Measurements from ENCODE around the gene ARL8A.
"Not testable (repeated sequence)": the region's sequence is repeated elsewhere in the genome, so short reads cannot be mapped to it uniquely, and the experiment has no call there.

ARL8A gene

DNA sequence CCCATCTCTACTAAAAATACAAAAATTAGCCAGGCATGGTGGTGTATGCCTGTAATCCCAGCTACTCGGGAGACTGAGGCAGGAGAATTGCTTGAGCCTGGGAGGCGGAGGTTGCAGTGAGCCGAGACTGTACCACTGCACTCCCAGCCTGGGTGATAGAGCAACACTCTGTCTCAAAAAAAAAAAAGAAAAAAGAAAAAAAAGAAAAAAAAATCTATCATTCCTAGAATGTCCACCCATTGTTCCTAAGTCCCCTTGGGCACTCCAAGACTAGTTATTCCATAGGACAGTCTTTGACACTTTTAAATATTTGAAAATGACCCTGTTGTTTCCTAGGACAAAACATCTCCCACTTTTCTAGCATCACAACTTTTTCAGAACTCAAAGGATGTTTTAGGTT, 3.1 kb downstream of the ARL8A start:
- not testable (repeated sequence) for DNase-seq (ENCODE audit: low spot score)

DNA sequence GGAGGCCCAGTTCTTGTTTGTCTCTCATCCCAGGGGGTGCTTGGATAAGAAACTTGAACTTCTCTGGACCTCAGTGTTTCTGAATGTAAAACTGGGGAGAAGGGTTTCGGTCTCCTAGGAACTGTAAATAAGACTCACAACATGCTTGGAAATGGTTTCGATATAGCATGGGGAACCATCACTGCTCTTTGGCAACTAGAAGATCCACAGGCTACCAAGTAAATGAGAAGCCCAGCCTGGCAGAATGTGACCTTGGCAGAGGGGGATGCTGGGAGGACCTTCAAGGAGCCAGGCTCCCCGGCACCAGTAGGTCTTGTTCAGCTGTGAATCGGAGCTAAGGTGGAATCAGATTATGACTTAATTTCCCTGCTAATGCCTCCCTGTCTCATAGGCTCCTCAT, 3.7 kb downstream of the ARL8A start:
- DNase-seq (ENCODE audit: low spot score): no peak

DNA sequence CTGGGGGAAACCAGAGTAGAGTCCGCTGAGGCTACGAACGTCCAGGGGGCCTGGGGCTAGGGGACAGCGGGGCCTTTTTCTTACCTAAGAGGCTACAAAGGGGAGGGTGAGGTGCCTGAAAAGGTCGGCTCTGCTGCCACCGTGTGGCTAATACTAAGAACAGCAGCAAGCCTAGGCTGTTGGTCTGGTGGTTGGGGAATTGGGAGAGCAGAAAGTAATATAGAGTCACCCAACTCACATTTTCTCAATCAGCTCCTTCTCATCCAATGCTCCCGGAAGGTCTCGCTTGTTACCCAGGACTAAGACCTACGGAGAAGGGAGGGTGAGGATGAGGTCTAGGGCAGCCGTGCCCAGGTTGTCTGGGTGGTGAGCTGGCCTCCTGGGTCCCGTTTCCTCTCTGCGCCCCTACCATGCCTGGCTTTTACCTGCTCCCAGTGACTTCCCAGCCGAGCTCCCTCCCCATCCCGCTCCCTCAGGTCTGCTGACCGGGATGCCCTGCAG, 9.3 kb downstream of the ARL8A start:
- DNase-seq (ENCODE audit: low spot score): peak; percentile 62

DNA sequence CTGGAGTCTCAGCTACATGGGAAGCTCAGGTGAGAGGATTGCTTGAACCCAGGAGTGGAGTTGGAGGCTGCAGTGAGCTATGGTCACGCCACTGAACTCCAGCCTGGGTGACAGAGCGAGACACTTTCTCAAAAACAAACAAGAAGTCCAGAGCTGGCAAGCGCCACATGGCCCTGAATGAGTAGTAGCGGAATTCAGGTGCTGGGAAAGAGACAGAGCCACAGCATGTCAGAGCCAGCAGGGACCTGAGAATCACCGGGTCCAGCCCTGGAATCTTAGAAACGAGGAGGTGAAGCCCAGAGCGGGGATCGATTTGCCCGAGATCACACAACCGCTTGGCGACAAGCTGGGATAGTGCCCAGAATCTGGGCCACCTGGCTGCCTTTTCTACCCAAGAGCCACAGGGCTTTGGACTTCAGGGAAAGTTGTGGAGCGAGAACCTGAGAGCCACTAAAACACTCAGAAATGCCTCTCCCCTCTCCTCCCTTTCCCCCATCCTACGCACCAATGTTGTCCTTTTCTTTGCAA, 9.8 kb downstream of the ARL8A start:
- DNase-seq (ENCODE audit: low spot score): no peak

DNA sequence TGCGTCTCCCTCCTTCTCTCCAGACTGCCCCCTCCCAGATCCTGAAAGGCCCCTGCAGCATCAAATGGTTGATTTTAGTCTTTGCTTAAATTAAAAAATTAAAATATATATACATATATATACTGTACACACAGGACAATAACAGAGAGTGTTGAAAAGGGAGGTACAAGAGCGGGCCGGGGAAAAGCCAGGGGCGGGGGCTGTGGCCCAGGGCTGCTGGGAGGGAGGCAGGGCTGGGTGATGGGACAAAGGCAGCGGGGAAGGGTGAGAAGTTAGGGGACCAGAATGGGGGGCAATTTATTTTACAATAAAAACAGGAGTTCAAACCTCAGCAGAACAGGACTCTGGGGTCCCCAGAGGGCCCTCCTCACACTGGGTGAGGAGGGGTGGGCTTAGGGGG, 10.5 kb downstream of the ARL8A start:
- DNase-seq (ENCODE audit: low spot score): no peak

DNA sequence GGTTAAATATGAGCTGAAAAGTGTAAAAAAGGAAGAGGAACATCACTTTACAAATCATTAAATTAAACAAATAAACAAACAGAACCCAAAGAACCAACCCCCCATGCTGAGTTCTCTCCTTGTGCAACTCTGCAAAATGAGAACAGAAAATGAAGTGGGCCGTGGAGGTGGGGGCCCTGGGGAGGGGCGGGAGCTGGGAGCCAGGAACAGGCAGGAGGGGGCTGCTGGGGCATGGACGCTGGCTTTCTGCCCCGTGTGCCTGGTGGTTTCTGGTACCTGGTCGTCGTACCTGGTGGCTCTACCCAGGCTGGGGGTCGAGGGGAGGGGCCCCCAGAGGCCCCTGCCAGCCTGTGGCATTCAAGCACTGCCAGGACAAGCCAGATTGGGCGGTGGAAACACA, 11.0 kb downstream of the ARL8A start:
- DNase-seq (ENCODE audit: low spot score): no peak

DNA sequence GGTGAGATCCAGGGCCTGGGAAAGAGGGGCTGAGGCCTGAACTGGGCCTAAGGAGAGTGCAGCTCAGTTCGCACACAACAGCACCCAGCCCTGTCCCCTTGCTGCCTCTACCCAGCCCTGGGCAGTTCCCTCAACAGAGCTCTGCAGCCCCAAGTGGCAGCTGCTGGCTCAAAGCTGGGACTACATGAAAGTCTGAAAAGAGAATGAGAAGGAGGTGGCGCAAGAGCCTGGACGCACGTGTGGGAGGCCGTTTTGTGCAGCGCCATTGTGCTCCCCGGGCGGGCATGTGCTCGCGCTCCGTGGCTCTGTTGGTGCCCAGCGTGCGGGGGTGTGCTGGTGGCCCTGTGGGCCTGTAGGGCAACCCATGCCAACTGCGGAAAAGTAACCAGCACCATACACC, 11.5 kb downstream of the ARL8A start:
- no peak for DNase-seq (ENCODE audit: low spot score)

DNA sequence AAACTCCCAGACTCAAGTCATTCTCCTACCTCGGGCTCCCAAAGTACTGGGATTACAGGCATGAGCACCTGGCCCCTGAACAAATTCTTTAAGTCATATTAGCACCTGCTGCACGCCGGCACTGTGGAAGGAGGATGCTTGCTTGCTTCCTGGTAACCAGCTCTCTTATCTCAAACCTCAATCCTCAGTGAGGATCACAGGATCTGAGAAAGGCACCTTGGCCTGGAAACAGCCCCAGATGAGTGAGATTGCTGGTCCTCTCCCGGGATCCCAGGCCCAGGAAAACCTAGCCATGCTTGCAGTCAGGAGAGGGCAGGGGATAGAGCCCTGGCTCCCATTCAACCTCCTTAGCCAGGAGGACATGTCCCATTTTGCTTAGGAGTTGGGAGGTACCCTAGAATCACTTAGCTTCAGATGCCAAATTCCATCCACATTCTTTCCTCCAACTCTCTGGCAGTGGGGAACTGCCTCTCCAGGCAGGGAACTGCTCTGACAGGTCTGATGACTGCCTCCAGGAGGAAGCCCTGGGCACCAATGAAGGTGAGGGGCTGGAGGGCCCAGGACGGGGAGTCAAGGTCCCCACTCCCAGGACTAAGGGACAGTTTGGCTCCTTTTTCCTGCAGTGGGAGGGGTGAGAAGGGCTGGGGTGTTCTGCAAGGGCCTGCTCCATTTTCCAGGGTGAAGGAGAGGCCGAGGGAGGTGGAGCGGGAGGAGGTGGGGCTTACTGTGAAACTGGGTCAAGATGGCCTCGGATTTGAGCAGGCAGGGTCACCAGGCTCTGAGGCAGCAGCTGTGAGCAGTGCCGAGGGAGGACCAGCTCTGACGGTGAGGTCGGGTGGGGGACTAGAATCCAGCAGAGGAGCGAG, 12.3 kb downstream of the ARL8A start:
- no peak for DNase-seq (ENCODE audit: low spot score)

DNA sequence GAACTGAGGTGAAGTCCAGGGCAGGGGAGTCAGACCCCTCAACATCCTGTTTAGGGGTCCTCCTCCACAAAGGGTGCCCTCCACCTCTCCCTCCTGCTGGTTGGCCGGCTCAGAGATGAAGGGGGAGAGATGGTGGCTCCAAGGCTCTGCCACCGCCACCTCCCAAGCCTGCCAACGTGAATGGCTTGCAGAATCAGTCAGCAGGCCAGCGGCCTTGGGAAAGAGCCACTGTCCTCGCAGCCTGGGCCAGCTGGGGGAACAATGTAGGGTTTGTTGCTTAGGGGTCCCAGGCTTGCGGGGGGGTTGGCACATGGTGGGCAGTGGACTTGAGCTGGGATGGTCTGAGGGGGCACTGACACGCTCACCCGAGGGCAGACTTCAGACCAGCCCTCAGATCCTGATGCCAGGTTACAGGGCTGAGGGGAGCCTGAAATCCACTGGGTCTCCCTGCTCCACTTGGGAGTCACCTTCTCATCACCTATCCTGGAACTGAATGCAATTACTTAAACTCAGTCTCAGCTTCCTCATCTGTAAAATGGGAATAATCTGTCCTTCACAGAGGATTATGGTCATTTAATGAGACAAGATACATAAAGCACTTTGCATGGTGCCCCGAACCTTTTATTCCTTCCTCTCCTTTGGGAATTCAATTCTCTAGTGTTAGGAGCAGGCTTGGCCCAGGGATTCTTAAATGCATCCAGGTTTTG, 13.6 kb downstream of the ARL8A start:
- no peak for DNase-seq (ENCODE audit: low spot score)

DNA sequence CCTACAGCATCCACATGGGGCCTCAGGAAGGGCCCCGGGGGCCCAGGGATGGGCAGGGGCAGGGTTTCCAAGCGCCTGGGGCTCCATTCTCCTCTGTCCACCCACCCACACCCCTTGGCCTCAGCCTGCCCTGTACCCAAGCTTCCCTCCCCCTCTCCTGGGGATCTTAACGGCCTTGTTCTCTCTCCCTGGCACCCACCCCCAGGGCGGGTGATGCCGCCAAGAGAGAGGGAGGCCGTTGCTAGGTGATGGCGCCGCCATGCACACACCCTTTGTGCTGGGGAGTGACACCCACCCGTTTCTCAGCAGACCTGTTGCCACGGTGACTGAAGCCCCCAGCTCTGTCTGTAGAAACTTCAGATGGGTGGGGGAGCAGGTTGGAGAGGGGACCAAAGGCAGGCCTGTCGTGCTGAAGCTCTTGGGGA, 14.2 kb downstream of the ARL8A start:
- DNase-seq (ENCODE audit: low spot score): no peak

DNA sequence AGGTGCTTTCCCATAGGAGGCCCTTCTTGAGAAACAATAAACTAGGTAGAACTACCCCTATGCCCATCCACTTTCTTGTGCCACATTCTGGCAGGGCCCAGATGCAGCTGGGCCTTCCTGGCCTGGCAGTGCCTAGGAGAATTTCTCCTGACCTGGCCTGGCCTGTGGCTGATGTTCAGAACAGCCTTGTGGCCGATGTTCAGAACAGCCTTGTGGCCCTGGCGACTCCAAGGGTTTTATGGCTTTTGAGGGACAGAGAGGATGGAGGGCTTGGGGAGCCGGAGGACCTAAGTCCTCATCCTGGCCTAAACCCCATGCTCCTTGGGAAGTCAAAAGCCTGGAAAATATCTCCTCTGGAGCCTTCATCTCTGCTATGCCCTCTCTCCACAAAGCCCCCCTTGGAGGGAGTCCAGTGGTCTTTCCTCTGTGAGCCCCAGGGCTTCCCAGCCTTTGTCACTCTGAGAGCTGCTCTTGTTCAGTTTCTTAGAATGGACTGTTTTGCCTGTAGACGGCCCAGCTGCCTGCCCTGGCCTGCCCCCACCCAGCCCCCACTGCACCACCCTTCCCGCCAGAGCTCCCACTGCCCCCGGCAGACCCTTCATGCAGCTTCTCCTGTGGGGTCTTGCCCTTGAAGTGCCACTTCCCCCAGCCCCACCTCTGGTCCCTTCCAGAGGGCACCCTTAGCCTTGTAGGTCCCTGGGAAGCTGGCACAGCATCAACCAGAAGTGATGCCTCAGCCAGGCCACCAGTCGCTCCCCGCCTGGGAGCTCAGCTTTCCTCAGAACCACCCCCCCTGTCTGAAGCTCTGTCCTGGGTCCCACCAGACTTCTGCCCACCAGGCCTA, 14.9 kb downstream of the ARL8A start:
- no peak for DNase-seq (ENCODE audit: low spot score)

DNA sequence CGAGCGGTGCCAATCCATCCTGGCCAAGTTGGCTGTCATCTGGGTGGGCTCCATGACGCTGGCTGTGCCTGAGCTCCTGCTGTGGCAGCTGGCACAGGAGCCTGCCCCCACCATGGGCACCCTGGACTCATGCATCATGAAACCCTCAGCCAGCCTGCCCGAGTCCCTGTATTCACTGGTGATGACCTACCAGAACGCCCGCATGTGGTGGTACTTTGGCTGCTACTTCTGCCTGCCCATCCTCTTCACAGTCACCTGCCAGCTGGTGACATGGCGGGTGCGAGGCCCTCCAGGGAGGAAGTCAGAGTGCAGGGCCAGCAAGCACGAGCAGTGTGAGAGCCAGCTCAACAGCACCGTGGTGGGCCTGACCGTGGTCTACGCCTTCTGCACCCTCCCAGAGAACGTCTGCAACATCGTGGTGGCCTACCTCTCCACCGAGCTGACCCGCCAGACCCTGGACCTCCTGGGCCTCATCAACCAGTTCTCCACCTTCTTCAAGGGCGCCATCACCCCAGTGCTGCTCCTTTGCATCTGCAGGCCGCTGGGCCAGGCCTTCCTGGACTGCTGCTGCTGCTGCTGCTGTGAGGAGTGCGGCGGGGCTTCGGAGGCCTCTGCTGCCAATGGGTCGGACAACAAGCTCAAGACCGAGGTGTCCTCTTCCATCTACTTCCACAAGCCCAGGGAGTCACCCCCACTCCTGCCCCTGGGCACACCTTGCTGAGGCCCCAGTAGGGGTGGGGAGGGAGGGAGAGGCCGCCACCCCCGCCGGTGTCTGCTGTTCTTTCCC, 16.5 kb downstream of the ARL8A start:
- DNase-seq (ENCODE audit: low spot score): no peak

DNA sequence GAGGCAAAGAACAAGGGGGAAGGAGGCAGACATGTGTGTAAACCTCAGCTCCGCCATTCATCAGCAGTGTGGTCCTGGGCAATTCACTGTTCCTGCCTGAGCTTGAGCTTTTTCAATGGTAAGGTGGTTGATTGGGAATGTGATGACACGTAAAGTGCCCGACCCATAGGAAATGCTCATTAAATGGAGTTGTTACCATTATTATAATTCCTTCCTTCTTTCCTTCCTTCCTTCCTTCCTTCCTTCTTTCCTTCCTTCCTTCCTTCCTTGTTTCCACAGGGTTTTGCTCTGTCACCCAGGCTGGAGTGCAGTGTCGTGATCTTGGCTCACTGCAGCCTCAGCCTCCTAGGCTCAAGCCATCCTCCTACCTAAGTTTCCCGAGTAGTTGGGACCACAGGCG, 17.5 kb downstream of the ARL8A start:
- no peak for DNase-seq (ENCODE audit: low spot score)

DNA sequence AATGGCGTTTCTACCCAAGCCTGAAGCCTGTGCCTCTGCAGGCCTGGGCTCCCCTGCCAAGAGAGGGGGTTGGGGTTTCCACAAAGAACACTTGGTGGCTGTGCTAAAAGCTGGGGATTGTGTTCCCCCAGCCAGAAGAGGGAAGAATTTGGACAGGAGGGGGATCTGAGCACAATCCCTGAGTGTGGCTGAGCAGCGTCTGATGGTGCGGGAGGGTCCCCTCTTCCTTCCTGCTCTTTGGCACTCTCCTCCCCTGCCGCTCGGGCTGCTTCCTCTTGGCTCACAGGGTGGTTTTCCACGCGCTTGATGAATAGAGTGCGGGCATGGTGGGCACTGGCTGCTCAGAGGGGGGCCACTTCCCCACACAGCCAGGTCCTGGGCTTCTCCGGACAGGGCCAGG, 18.1 kb downstream of the ARL8A start:
- no peak for DNase-seq (ENCODE audit: low spot score)

DNA sequence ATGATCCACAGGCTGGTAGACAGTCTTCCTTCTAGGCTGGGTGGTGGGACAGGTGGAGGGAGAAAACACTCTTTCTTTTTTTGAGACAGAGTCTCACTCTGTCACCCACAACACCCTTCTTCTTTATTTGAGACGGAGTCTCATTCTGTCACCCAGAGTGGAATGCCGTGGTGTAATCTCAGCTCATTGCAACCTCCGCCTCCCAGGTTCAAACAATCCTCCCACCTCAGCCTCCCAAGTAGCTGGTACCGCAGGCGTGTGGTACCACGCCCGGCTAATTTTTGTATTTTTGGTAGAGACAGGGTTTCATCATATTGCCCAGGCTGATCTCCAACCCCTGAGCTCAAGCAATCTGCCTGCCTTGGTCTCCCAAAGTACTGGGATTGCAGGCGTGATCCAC, 18.9 kb downstream of the ARL8A start:
- no peak for DNase-seq (ENCODE audit: low spot score)

DNA sequence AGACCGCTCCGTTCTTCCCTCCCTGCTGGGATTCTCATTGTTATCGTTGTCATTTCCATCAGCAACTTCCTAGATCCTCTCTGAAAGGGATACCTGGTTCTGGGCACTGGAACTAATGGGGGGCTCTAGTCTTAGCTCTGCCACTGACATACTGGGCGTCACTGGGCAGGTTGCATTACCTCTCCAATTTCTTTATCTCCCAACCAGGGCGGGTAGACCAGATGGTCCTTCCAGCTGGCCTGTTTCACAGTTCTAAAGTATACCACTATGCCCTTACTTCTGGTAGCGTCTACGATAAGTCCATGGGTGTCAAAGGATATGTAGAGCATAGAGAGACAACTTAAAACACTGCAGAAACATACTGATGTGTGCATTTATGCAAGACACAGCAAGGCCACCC, 20.4 kb downstream of the ARL8A start:
- no peak for DNase-seq (ENCODE audit: low spot score)

DNA sequence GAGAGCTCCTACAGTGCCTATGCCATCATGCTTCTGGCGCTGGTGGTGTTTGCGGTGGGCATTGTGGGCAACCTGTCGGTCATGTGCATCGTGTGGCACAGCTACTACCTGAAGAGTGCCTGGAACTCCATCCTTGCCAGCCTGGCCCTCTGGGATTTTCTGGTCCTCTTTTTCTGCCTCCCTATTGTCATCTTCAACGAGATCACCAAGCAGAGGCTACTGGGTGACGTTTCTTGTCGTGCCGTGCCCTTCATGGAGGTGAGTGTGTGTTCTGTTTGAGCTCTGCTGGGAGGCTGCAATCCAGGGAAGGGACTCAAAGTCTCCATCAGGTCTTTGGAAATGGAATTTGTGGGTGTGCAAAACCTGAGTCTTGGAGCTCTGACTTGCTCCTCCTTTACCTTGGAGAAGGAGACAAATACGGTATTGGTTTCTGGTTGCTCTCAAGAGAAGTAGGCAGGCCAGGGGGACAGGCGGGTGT, 21.2 kb downstream of the ARL8A start:
- no peak for DNase-seq (ENCODE audit: low spot score)

DNA sequence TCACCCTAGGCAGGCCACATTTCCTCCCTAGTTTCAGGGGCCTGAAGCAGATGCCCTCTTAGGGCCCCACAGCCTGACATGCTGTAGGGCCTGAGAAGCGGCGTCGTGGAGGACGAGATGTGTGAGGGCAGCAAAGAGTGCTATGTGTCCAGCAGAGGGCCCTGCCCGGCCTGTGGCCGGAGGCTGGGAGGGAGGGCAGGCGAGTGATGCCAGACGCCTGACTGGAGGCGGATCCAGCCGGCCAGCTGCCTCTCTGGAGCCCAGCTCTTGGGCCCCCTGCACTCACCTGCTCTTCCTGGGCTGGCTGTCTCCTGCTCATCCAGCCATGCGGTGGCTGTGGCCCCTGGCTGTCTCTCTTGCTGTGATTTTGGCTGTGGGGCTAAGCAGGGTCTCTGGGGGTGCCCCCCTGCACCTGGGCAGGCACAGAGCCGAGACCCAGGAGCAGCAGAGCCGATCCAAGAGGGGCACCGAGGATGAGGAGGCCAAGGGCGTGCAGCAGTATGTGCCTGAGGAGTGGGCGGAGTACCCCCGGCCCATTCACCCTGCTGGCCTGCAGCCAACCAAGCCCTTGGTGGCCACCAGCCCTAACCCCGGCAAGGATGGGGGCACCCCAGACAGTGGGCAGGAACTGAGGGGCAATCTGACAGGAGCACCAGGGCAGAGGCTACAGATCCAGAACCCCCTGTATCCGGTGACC, 21.8 kb downstream of the ARL8A start, which contains the start of gene GPR37L1:
GPR37L1 (plus strand) TSS at position 279 of the 697 bp plus-strand sequence; CDS start at position 326, 47 bp downstream.
- peak; percentile 76 for DNase-seq (ENCODE audit: low spot score)

DNA sequence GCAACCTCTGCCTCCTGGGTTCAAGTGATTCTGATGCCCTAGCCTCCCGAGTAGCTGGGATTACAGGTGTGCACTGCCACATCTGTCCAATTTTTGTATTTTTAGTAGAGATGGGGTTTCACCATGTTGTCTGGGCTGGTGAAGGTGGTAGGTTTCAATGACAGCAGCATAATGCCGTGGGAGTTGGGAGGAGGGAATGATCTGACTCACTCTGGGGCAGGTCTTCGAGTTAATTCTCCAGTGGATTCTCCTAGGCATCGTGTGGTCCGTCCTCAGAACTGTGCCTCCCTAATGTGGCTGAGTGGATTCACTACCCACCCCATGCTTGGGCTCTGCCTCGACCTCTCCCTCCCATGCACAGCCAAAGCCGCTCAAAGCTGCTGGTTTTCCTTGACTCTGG, 23.5 kb downstream of the ARL8A start:
- no peak for DNase-seq (ENCODE audit: low spot score)

DNA sequence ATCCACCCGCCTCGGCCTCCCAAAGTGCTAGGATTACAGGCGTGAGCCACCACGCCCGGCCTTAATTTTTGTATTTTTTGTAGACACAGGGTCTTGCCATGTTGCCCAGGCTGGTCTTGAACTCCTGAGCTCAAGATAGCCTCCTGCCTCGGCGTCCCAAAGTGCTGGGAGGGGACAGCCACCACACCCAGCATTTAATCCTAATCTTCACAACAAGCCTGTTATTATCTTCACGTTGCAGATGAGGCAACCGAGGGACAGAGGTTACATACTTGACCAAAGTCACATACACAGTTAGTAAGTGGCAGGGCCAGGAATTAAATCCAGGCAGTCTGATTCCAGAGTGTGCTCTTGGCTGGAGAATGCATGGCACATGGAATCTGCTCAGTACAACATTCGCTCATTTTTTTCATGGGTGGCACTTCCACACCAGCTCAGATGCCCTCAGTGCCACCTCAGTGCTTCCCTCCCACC, 26.6 kb downstream of the ARL8A start:
- DNase-seq (ENCODE audit: low spot score): no peak

All from SK-N-DZ (cell line).